ENCODE data around the gene MAGI2. TPM values are rescaled to one million over a fixed set of nuclear protein-coding genes. Genes with fewer than 3 reads are reported as not detected.

MAGI2 gene
- total RNA-seq, 1 experiment from 2014 or later, result 14.3 TPM

DNA sequence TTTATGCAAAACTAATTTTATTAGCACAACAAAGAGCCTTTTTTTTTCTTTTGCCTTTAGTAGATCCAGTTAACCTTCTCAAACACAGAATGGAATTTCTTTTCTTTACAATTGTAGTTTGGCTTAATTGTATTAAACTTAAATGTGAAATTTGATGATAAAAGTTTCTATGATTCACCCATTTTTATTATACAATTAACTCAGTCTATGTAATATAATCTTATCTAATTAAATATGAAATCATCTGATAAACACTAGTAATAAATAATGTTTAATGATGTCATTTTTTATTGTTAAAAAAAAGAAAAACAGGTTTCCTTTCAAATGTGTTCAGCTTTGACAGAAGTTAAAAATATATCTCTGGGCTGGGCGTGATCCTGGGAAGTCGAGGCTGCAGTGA, 1095.8 kb downstream of the MAGI2 start:
- no peak overlapping the region for H3K4ac ChIP-seq (ENCODE audit: low read depth, low read length)
- no peaks in the 10 kb centered on the region for H3K27me3 Mint-ChIP-seq (ENCODE audit: low read depth)
- no peak overlapping the region for H2BK12ac ChIP-seq (ENCODE audit: insufficient read length, low read depth, low read length)
- no peak overlapping the region for H2BK20ac ChIP-seq (ENCODE audit: low read depth, low read length, poor library complexity, severe bottlenecking)
- H3K9ac ChIP-seq (ENCODE audit: extremely low read depth, insufficient read length, low read length), result no peak overlapping the region
- H2BK15ac ChIP-seq (ENCODE audit: low read depth, low read length), result no peak overlapping the region
- no peak overlapping the region for H3K23ac ChIP-seq (ENCODE audit: insufficient read length, low read depth, low read length)
- no peak overlapping the region for H2BK5ac ChIP-seq (ENCODE audit: insufficient read length, low read length)
- H3K4me2 ChIP-seq (ENCODE audit: insufficient read depth, insufficient read length, low read length), result no peak overlapping the region
- no peak overlapping the region for H3T11ph ChIP-seq (ENCODE audit: low read length)
- no peak overlapping the region for H3K27ac ChIP-seq (ENCODE audit: insufficient read length, low read depth, low read length)
- H3K4me1 Mint-ChIP-seq, result peaks cover 1 to 15% of the 10 kb centered on the region in 2 experiments; a peak in 3 of 4 replicates
- no peak overlapping the region for H2BK120ac ChIP-seq (ENCODE audit: low read depth, low read length, poor library complexity, severe bottlenecking)
- no peaks in the 10 kb centered on the region for H3K23me2 ChIP-seq (ENCODE audit: insufficient read length, low read depth, low read length, poor library complexity, severe bottlenecking)
- no peak overlapping the region for H4K5ac ChIP-seq (ENCODE audit: insufficient read length, low read depth, low read length)
- H4K8ac ChIP-seq (replicated peaks; ENCODE audit: insufficient read length, low read depth, low read length), result no peak overlapping the region
- no peaks in the 10 kb centered on the region for H3K27me3 ChIP-seq (ENCODE audit: insufficient read depth, low read length)
- no peak overlapping the region for H3K56ac ChIP-seq (ENCODE audit: insufficient read length, low read depth, low read length)
- no peaks in the 10 kb centered on the region for H3K79me2 ChIP-seq (ENCODE audit: insufficient read depth, low read length)
- no peak overlapping the region for H4K91ac ChIP-seq (ENCODE audit: insufficient read length, low read depth, low read length)
- no peak overlapping the region for H3K27ac Mint-ChIP-seq
- no peak for DNase-seq
- H3K18ac ChIP-seq (ENCODE audit: insufficient read length, low read depth, low read length), result no peak overlapping the region
- no peak overlapping the region for H3K4me3 Mint-ChIP-seq
- no peaks in the 10 kb centered on the region for H3K9me3 ChIP-seq (ENCODE audit: control insufficient read depth, low read depth, low read length)
- H2AFZ ChIP-seq (ENCODE audit: low read length), result no peak overlapping the region
- no peaks in the 10 kb centered on the region for H3K79me1 ChIP-seq (ENCODE audit: insufficient read depth, low read depth, low read length, poor library complexity, severe bottlenecking)
- TF ChIP-seq, protein P1, sequence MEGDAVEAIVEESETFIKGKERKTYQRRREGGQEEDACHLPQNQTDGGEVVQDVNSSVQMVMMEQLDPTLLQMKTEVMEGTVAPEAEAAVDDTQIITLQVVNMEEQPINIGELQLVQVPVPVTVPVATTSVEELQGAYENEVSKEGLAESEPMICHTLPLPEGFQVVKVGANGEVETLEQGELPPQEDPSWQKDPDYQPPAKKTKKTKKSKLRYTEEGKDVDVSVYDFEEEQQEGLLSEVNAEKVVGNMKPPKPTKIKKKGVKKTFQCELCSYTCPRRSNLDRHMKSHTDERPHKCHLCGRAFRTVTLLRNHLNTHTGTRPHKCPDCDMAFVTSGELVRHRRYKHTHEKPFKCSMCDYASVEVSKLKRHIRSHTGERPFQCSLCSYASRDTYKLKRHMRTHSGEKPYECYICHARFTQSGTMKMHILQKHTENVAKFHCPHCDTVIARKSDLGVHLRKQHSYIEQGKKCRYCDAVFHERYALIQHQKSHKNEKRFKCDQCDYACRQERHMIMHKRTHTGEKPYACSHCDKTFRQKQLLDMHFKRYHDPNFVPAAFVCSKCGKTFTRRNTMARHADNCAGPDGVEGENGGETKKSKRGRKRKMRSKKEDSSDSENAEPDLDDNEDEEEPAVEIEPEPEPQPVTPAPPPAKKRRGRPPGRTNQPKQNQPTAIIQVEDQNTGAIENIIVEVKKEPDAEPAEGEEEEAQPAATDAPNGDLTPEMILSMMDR (conservative IDR thresholded peaks at IDR 0.05), result no peak
- WGBS (ENCODE audit: extremely low coverage, insufficient read length, low lambda C conversion rate), result no CpG with 5 or more reads among the region's 2 CpGs
- H3K14ac ChIP-seq (ENCODE audit: insufficient read depth, low read length), result no peak overlapping the region
- no peaks in the 10 kb centered on the region for H3K9me3 Mint-ChIP-seq
- no peaks in the 10 kb centered on the region; a peak in 2 of 7 replicates for H3K36me3 Mint-ChIP-seq (ENCODE audit: insufficient read depth in 1 of 3, low read depth in 3 of 3)
- no peaks in the 10 kb centered on the region for H3K4me1 ChIP-seq (ENCODE audit: insufficient read depth, low read length)
- H4K20me1 ChIP-seq (ENCODE audit: control insufficient read depth, insufficient read depth, insufficient read length), result no peaks in the 10 kb centered on the region
- H2AK5ac ChIP-seq (ENCODE audit: insufficient read length, low read length), result no peak overlapping the region
